GM12878 (cell line): ENCODE results near the gene GPR153. TPM values are rescaled to one million over a fixed set of nuclear protein-coding genes. Genes with fewer than 3 reads are reported as not detected.
A peak's percentile ranks its signal among the peaks of the same experiment; 100 is the strongest.

Experiments
- ATAC-seq: fragments of 200-7000 bp; cut with Tn5 transposase; 3 replicates; pipeline ENCODE4 v1.9.1; 2020; ENCODE audit warnings: mild to moderate bottlenecking, moderate library complexity
- BruUV-seq: library from RNA; stranded (reverse); fragments of 400-500 nt; replicated peaks from 2 replicates; lab custom pipeline; 2021; lab: Mats Ljungman, UMichigan
- CTCF ChIA-PET: fragments of 300-600 bp; sonication (Branson Sonifier 250); formaldehyde crosslinking; extraction: SDS; loops from one replicate; lab custom pipeline; 2021; ENCODE audit warnings: inconsistent platforms; lab: Yijun Ruan, JAX
- POLR2A ChIA-PET: fragments of 350-600 bp; formaldehyde crosslinking; extraction: SDS; loops from one replicate; lab custom pipeline; 2021; ENCODE audit warnings: inconsistent platforms; lab: Charles Lee
- RAD21 ChIA-PET: fragments of 300-600 bp; sonication (Branson Sonifier 250); formaldehyde crosslinking; loops from one replicate; lab custom pipeline; 2023; ENCODE audit warnings: antibody characterized with exemption; ENCODE audit not compliant: unreplicated experiment; lab: Charles Lee
- SMC1A ChIA-PET: fragments of 300-600 bp; sonication (Branson Sonifier 250); formaldehyde crosslinking; loops from one replicate; lab custom pipeline; 2023; ENCODE audit not compliant: unreplicated experiment, uncharacterized antibody; lab: Charles Lee
- DNase-seq: peaks from one replicate; pipeline ENCODE4 v3.0.0-alpha.2; 2011; ENCODE audit warnings: low read depth, low spot score
- FAIRE-seq: peaks from 3 replicates; lab custom pipeline; 2011; peaks lifted over from hg19 to GRCh38; lab: Jason Lieb, UNC
- H2AFZ ChIP-seq: 2 replicates; pipeline ENCODE4 v1.6.0; 2011; ENCODE audit warnings: low read depth, low read length, control low read depth; ENCODE audit not compliant: control insufficient read depth
- H3K27ac ChIP-seq: 2 replicates; pipeline ENCODE4 v1.5.1; 2011; ENCODE audit warnings: control low read depth; ENCODE audit not compliant: control insufficient read depth, insufficient read depth
- H3K27me3 ChIP-seq, 2 experiments: replicated peaks in 1 of 2; 2 replicates each; pipeline versions ENCODE4 v1.6.0 to v1.6.1; 2011; ENCODE audit warnings: low read length in 1 of 2; ENCODE audit not compliant: control insufficient read depth in 2 of 2, insufficient read depth in 2 of 2
- H3K36me3 ChIP-seq, 2 experiments: 2 replicates each; pipeline ENCODE4 v1.5.1; 2011; ENCODE audit warnings: low read length in 1 of 2; ENCODE audit not compliant: control insufficient read depth in 2 of 2, insufficient read depth in 2 of 2
- H3K4me1 ChIP-seq: 2 replicates; pipeline ENCODE4 v1.6.1; 2011; ENCODE audit warnings: mild to moderate bottlenecking, low read length, moderate library complexity, mixed read lengths; ENCODE audit not compliant: control insufficient read depth, insufficient read depth
- H3K4me2 ChIP-seq: 2 replicates; pipeline ENCODE4 v1.6.0; 2011; ENCODE audit warnings: control low read depth; ENCODE audit not compliant: control insufficient read depth, insufficient read depth
- H3K4me3 ChIP-seq: fragments of 200-600 bp; sonication (generic); 2 replicates; pipeline ENCODE4 v1.5.1; 2016
- H3K79me2 ChIP-seq: 2 replicates; pipeline ENCODE4 v1.6.0; 2011; ENCODE audit warnings: low read length; ENCODE audit not compliant: control insufficient read depth, insufficient read depth
- H3K9ac ChIP-seq: 2 replicates; pipeline ENCODE4 v1.8.0; 2011; ENCODE audit warnings: low read length, control low read depth, mixed read lengths; ENCODE audit not compliant: control insufficient read depth, insufficient read depth
- H3K9me3 ChIP-seq: replicated peaks from 3 replicates; pipeline ENCODE4 v1.5.1; 2011; ENCODE audit warnings: mild to moderate bottlenecking, low read length; ENCODE audit not compliant: control insufficient read depth, insufficient read depth
- H4K20me1 ChIP-seq: 2 replicates; pipeline ENCODE4 v1.6.0; 2011; ENCODE audit not compliant: control insufficient read depth, insufficient read depth
- BCLAF1 ChIP-seq: fragments of 450-650 bp; IDR thresholded peaks from 2 replicates; pipeline ENCODE4 v1.6.1; 2017; ENCODE audit warnings: antibody characterized with exemption, mild to moderate bottlenecking, moderate library complexity
- EED ChIP-seq: sonication (generic); IDR thresholded peaks from 2 replicates; pipeline ENCODE4 v1.6.1; 2016; ENCODE audit warnings: antibody characterized with exemption, low read depth
- KAT2A ChIP-seq: conservative IDR thresholded peaks from 2 replicates; pipeline ENCODE4 v1.6.1; 2011; ENCODE audit warnings: low read depth, low read length; ENCODE audit not compliant: control insufficient read depth
- NRF1 ChIP-seq: conservative IDR thresholded peaks from 2 replicates; pipeline ENCODE4 v1.6.1; 2011; ENCODE audit warnings: mild to moderate bottlenecking, low read depth, low read length, improper control_type of control experiment
- POLR2AphosphoS5 ChIP-seq: IDR thresholded peaks from 2 replicates; pipeline ENCODE4 v1.6.1; 2011; ENCODE audit warnings: mild to moderate bottlenecking, low read length, inconsistent platforms
- RCOR1 ChIP-seq: conservative IDR thresholded peaks from 2 replicates; pipeline ENCODE4 v1.6.1; 2012; ENCODE audit warnings: low read depth, low read length, improper control_type of control experiment
- STAT1 ChIP-seq: fragments of 450-650 bp; conservative IDR thresholded peaks from 2 replicates; pipeline ENCODE4 v1.6.1; 2014; ENCODE audit warnings: antibody characterized with exemption, mild to moderate bottlenecking
- ZBTB4 ChIP-seq: fragments of 450-650 bp; formaldehyde crosslinking; IDR thresholded peaks from 2 replicates; pipeline ENCODE4 v1.4.0; 2022; ENCODE audit warnings: mild to moderate bottlenecking, moderate library complexity
- WGBS: methylation state at CpG from one replicate; pipeline ENCODE4 v1.1.6; 2016; ENCODE audit warnings: low lambda C conversion rate; ENCODE audit not compliant: insufficient replicate concordance, insufficient coverage; ENCODE audit errors: missing lambda C conversion rate; 5-methylcytosine and 5-hydroxymethylcytosine counted together
- in situ Hi-C: fragments of 300-500 bp; cut with MboI; formaldehyde crosslinking; loops from 9 replicates; pipeline ENCODE4 v1.14.3; 2018; ENCODE audit warnings: mixed read lengths
- intact Hi-C: fragments of 100-400 bp; cut with micrococcal nuclease; formaldehyde crosslinking; loops from one replicate; pipeline ENCODE4 v1.14.2; 2022; ENCODE audit not compliant: unreplicated experiment
- polyA plus RNA-seq, 11 experiments: library from polyadenylated mRNA; depleted of rRNA in 4 of 11; unstranded in 6 of 11; stranded (reverse) in 5 of 11; fragments of >200 nt; fragmentation: Nextera tagmentation in 4 of 11; fragmentation: Illumina TruSeq in 1 of 11; extraction: Ambion mirVana in 4 of 11; extraction: Trizol in 1 of 11; gene quantifications; 1 replicate in 1 of 11; 2 replicates in 10 of 11; pipeline versions ENCODE4 v1.2.1 to v1.2.3, GENCODE V29; 2011 to 2016; ENCODE audit warnings: inconsistent platforms in 2 of 11, missing spikeins in 2 of 11, low read depth in 1 of 11
- total RNA-seq, 4 experiments: library from RNA; depleted of rRNA in 3 of 4; stranded (reverse); fragments of >200 nt in 3 of 4; fragmentation: Illumina TruSeq in 1 of 4; extraction: Trizol in 1 of 4; gene quantifications; 2 replicates each; pipeline versions ENCODE4 v1.2.1 to v1.2.3, GENCODE V29; 2013 to 2021

GPR153 gene
- total and polyA plus RNA-seq, 10 of the 15 experiments (the other 5 are each of a cell fraction or from before 2014, with no cell fraction given): 0.04 to 2.2 (median 0.54) TPM

GRCh38 chr1:6292102-6292501, 31.2 kb upstream of the GPR153 start:
- Histone ChIP-seq H3K9ac (no peak overlapping the region), H3K4me1 (peaks cover 20% of the 10 kb centered on the region), H2AFZ (no peak overlapping the region), H3K27me3 (no peaks in the 10 kb centered on the region), H3K9me3 (no peaks in the 10 kb centered on the region), H3K36me3 (peaks cover 3 to 15% of the 10 kb centered on the region in 2 experiments), H3K4me3 (no peak overlapping the region), H3K4me2 (no peak overlapping the region), H3K79me2 (no peaks in the 10 kb centered on the region), H4K20me1 (no peaks in the 10 kb centered on the region), H3K27ac (peak overlapping the region; percentile 97; the same call in 1 of the 2 replicates)
- SMC1A ChIA-PET: no interaction called here
- no peak for TF ChIP-seq RCOR1
- no peak for TF ChIP-seq KAT2A
- TF ChIP-seq ZBTB4: no peak
- no peak for TF ChIP-seq NRF1
- no peak for TF ChIP-seq POLR2AphosphoS5
- TF ChIP-seq STAT1: no peak
- no peak for TF ChIP-seq BCLAF1
- TF ChIP-seq EED: no peak
- intact Hi-C loops: no loop called here
- CTCF ChIA-PET: interaction anchor here (0.6 kb wide), 1 partner anchor 54 kb away, joined by 3 read pairs; no protein-coding TSS in a partner anchor
- 97% methylated on average over 10 of the region's 10 CpGs for WGBS
- BruUV-seq: no TSS peak
- POLR2A ChIA-PET: no interaction called here
- in situ Hi-C loops: no loop called here
- DNase-seq: no peak
- no peak for FAIRE-seq
- RAD21 ChIA-PET: no interaction called here
- ATAC-seq: no peak
